GM19397 (cell line): ENCODE measurements around the gene RBPJ.
"Not testable (repeated sequence)": the region's sequence is repeated elsewhere in the genome, so short reads cannot be mapped to it uniquely, and the experiment has no call there.

Experiments
- ATAC-seq: cut with Tn5 transposase; IDR thresholded peaks from one replicate; pipeline ENCODE4 v1.9.1; 2021; ENCODE audit warnings: mild to moderate bottlenecking, moderate library complexity; ENCODE audit not compliant: unreplicated experiment

RBPJ gene

DNA sequence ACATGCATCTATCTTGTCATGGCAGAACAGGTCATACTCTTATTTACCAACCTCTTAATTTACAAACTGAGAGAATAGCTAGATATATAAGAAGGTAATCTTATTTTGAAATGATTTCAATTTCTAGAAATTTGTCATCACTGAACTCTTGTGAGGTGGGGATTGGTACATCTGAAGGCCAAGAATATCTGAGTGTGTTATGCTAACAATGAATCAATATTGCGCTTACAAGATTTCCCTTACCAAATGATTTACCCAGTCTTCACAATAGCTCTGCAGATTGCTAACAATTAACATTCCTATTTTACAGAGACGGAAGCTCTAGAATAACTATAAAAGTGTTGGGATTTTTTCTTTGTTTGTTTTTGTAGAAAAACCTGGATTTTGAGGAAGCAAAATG lies 48.3 kb downstream of the RBPJ start:
- no peak for ATAC-seq

DNA sequence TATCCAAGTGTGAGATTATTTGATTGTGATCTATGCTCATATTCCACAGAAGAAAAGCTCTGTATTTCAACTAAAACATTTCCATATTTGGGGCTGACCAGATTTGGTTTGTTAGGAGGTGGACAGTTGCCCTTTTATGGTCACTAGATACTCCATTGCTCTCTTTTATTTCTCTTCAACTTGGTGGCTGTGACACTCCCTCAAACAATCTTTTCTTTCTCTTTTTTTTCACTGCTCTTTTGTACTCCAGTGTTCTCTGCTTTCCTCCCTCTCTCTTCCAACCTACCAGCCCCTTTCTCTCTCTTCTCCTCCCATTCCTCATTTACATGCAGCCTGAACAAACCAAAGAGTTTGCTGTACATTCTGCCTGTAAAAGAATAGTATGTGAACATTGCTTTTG lies 48.8 kb downstream of the RBPJ start:
- no peak for ATAC-seq

DNA sequence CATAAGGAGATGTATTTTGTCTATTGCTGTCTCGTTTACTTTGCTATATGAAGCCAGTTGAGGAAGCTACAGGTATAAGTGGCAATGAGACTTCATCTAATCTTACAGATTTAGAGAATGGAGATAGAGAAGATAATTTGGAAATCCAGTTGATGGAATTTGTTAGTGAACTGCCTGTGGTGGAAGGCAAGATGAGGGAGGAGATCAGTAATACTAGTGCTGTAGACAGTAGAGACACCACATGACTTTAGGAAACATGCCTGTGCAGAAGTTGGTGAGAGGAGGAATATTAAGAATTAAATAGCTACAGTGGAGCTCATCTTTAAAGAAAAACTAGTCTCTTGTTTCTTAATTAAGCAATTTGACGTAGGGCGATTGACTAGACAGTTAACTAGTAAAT lies 51.3 kb downstream of the RBPJ start:
- ATAC-seq: no peak

DNA sequence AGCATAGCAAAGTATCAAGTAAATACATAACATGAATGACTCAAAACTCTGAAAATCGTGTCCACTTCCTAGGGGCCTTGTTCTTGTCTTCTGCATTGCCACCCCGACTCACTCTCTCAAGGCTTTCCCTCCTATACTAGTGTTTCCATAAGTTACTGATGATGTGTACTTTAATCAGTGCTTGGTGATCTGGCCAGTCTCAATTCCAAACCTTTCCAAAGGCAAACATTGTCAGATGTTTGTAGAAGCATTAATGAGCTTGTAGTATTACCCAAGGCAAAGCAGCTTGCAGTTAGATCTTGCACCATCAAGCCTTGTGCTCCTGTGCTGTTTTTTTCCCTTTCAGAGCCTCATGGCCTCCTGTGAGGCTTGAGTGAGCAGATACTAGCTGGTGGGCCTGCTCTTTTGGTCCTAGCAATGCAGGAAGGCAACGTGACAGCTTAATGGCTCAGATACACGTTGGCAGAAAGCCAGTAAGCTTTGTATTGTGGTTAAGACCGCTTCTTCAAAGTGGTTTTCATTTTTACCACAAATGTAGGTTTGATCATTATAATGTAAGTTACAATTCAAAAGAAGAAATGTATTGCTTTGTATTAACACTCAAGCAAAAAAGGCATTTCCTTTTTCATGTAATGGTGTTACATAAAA lies 51.8 kb downstream of the RBPJ start:
- ATAC-seq: peak; percentile 95

DNA sequence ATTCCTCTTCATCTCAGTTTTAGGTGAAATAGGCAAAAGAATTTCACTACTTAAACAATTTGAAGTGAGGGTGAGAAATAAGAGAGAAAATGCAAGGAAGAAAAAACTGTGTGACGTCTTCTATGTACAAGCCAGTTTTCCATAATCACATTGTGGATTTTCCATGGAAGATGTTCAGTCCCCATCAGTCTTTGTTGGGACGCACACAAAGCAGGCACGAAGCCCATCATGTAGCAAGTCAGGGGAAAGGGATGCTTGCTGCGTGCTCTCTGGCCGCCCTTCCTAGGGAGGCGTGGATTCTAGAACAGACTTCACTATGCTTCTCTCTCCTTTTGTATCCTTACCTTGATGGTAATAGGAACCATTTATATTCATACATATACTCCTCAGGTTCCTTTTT lies 54.7 kb downstream of the RBPJ start:
- no peak for ATAC-seq

DNA sequence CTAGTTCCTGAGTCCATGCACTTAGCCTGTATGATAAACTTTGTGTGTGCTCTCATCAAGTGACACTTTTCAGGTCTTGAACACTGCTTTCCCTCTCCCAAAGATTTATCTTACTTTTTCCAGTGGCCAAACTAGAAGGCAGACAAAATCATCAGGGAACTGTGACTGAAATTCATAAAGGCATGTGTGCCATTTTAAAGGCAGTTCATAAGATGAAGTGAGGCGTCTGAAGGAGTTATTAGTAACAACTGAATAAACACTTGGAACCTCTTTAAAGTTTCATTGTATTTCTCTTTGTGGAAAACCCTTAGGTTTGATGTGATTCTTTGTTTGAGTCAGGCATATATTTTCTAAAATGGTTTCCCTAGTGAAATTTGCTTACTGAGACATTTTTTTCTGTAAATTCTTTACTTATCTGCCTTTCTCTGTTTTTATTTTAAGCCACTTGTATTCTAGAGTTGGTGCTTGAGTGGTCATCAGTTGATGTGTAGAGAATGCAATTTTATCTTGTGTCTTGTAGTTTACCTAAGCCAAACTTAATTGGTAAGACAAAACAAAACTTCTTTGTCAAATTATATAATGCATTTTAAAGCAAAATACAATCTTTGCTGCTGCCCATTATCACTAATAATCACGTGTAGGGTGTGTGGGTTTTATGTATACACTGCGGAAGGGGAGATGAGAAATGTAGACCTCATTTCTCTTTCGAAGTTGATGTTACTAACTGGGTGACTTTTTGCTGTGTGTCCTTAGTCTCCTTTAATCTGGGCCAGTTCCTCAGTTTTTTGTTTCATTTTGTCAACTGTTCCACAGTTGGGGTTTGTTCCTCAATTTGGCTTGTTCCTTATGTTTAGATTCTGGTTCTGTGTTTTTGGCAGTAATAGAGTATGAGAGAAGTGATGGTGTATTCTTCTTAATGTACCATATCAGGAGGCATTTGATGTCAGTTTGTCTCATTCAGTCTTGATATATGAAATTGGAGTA lies 56.8 kb downstream of the RBPJ start:
- no peak for ATAC-seq

DNA sequence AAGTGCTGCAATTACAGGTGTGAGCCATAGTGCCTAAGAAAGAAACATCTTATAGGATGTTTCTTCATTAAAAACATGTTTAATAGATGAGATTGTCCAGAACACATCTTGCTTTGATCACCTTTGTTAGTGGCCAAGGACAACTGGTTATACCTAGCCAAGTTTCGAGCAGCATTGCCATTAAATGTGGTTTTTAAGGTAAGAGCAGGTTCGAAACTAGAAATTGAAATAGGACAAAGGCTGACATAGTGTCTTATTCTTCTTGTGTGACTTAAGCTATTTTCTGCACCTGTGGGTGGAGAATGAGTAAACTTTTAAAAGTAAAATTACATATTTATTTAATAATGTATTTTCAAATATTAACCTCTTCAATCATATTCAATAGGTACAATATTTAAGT lies 59.0 kb downstream of the RBPJ start:
- ATAC-seq: no peak

DNA sequence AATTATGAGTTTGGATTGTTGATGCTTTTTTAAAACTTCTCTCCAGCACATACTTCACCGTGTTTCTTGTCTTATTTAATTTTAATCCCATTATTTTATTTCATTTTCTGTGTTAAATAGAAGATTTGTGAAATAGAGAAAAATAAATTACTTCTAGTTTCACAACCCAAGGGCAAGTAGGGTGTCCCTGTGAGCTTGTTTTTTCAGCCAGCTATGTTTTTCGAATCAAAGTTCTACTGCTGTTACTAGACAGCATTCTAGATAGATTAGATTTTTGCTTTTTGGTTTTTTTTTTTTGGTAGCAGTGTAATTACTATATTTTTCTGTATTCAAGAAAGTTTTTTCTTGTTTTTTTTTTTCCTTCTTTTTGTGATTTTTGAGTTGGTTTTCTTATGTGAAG lies 59.9 kb downstream of the RBPJ start:
- no peak for ATAC-seq

DNA sequence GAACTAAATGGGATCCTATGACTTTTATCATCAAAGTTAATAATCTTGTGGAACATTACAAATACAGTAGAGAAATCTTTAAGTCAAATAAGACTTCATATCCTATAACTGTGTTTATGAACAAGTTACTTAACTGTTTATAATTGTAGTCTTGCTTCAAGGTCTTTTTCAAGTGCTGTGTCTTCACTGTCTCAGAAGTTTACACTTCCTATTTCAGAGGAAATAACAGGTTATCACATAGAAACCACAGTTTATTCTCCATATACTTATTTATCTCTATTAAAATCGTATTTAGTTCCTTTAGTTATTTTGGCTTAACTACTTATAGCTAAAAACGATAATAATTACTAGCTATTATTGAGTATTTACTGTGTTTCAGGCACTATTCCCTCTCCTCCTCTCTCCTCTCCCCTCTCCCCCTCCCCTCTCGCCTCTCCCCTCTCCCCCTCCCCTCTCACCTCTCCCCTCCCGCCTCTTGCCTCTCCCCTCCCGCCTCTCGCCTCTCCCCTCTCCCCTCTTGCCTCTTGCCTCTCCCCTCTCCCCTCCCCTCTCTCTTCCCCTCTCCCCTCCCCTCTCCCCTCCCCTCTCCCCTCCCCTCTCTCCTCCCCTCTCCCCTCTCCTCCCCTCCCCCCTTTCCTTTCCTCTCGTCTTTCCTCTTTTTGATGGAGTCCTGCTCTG lies 63.7 kb downstream of the RBPJ start:
- no peak for ATAC-seq

DNA sequence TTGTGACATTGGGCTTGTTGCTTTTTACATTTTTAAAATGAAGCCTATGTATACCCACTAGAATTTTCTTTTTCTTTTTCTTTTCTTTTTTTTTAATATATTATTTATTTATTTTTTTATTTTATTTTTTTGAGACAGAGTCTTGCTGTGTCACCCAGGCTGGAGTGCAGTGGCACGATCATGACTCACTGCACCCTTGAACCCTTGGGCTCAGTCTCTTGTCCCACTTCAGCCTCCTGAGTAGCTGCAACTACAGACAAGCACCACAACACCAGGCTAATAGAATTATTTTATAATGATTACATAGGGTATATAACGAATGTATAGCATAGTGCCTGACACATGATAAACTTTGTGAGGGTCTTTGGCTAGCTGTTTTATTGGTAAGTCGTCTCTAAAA lies 64.9 kb downstream of the RBPJ start:
- ATAC-seq: no peak

DNA sequence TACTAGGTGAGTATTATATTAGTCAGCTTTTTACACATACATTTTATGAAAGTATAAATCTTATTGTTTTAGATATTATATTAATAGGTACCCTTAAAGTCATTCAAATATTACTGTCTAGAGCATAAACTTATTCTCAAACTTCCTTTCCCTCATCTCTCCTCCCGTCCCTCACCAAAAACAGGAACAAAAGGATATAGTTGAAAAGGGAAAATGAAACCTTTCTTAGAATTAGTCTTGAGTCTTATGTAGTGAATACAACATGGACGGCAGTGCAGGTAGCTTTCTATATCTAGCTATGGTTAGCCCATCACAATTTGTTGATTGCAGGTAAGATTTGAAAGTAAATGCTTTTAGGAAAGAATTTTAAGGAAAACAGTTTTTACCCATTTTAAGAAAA lies 65.6 kb downstream of the RBPJ start:
- no peak for ATAC-seq

DNA sequence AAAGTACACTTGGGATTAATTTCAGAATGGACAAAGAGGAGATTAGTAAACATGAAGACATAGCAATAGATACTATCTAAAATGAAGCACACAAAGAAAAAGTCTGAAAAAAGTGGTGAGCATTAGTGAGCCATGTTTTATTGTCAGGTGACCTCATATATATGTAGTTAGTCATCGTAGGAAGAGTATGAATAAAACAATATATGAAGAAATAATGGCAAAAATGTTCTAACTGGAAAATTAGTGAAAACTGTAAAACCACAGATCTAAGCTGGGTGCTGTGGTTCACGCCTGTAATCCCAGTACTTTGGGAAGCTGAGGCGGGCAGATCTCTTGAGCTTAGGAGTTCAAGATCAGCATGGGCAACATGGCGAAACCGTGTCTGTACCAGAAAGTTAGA lies 67.9 kb downstream of the RBPJ start:
- ATAC-seq: no peak

DNA sequence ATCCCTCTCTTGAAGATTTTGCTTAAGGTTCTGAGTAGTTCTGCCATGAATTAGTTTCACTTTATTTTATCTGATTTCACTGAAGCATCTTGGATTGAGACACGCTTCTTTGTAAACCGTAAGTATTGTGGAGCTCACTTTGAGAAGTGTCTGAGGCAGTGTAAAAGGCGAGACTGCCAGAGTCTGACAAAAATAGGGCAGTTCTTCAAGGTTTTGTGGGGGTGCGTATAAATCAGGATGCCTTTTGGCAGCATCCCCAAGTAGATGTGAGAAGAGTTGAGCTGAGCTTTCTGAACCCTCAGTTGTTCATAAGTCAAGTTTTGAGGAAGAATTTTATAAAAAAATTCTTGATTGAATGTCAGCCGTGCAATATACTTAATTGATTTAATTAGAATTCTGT lies 76.3 kb downstream of the RBPJ start:
- no peak for ATAC-seq

DNA sequence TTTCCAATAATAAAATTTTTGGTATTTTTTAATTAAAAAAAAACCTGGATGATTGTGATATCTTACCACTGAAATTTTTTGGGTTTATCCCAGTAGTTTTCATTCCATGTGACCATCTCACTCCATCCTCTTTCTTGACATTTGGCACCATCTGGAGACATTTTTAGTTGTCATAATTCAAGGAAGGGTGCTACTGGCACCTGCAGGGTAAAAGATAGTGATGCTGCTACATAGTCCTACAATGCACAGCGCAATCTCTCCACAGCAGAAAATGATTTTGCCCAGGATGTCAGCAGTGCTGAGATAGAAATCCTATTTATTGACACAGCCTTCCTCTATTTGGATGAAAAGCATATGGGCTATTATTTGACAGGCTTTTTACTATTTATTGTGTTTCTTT lies 79.3 kb downstream of the RBPJ start:
- no peak for ATAC-seq

DNA sequence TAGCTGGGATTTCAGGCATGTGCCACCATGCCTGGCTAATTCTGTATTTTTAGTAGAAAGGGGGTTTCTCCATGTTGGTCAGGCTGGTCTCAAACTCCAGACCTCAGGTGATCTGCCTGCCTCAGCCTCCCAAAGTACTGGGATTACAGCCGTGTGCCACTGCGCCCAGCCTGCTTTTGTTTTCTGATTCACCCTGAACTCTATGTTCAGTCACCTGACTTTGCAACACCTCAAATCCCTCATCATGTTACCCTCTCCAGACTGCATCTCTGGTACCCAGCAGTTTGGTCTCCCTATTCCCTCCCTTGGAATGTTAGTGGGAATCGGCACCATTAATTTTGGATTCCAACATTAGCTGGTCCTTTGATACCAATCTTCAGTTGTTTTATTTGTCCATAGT lies 81.2 kb downstream of the RBPJ start:
- not testable (repeated sequence) for ATAC-seq

DNA sequence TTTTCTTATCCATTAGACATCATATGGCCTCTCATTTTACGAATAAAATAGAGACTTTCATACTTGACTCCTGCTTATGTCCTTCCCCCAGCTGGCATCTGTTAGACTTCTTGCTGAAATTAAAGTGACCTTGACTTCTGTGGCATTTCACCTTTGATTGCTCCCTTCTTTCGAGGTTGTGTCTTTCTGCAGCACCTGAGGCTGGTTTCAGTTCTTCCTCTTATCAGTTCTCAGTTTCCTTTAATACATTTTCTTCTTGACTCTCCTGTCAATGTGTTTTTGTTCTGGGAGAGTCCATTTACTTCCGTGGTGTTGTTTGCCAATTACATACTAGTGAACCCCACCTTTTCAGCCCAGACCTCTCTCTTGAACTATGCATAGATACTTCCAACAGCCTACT lies 81.6 kb downstream of the RBPJ start:
- ATAC-seq: peak; percentile 61

DNA sequence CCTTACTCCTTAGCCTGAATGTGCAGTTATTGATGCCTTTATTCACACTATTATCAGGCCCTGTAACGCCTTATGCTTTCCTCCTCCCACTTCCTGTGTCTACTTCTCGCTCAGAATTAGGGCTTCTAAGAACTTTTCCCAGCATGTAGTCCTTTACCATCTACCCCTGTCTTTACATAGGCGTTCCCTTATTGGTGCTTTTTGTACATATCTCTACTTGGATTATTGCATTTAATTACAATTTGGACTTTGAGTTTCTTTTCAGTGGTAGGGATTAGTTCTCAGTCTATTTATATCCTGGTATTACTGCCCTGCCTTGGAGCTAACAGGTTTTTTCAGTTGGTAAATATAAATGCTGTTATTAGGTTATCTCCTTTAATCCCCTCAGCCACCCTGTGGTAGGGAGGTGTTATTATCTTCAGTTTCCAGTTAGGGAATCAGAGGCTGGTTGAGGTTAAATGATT lies 84.0 kb downstream of the RBPJ start:
- no peak for ATAC-seq

DNA sequence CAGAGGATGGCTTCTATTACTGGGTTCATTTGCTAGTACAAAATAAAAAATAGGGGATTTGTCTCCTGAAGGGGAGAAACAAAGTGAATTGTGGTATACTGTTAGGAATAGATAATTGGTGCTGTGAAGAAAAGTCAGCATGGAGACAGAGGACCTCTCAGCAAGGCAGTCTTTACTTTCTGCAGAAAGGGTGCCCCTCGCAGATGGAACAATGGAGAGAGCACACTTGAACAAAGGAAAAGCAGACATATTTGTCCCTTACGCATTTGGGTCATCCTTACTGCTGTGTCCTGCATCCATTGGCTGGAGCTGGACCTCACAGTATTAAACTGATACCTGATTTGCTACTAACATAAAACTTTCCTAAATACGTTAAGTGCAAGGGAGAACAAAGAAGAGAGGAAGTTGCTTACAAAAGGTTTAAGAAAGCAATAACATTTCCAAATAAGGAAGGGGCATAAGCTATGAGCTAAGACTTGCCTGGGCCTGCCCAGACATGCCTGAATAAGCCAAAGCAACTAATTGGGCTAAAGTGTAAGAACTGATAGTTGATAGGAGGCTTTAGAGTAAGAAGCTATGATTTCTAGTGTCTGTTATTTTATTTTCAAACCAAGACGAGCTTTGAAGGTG lies 85.6 kb downstream of the RBPJ start:
- ATAC-seq: no peak

DNA sequence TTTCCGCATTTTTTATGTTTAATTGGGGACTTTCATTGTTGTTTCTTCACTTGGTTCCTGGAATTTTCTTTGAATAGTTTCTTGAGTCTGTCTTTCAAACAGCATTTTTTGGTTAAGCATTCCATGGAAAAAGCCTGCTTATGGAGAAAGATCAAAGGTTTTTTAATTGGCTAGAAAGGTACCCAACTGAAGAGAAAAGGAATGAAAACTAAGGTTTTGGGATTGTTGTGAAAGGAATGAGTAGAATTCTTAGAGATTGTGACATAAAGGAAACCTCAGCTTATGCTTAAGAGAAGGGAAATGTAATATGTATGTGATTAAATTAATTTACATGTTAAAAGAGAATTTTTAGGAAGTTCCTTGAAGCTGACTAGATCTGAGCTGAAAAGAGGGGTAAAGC lies 86.7 kb downstream of the RBPJ start:
- no peak for ATAC-seq

DNA sequence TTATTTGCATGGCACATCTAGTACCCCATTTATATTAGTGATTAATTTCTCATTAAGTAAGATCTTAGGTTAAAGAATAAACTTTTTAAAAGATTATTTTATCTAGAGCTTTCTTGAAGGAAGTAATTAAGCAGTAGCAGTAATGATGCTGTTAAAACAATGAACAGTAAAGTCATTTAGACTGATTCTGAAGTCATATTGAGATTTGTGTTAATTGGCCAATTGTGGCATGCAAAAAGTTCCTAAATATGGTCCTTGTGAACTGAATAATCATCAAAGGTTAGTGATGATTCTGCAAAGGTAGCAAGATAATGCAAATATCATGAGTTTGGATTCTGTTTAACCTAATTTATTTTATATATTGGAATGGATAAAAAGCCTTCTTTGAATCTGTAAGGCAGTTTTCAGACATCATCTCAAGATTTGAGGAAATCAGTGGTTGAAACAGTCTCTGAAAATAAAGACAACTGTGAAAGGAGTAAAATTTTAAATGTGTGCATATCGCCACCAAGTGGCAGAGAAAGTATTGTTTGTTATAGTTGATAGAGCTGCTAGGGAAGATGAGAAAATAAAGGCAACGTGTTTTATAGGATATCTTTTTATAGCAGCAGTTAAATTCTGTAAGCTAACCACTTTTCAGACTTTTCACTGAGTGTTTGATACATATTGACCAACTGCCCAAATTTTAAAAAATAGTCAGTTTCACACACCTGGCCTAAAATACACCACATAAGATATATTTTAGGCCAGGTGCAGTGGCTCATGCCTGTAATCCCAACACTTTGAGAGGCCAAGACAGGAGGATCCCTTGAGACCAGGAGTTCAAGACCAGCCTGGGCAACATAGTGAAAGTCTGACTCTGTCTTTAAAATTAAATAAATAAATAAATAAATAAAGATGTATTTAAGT lies 89.8 kb downstream of the RBPJ start:
- no peak for ATAC-seq
